Neural cell (in vitro differentiated cells): ENCODE results near the gene DNASE1L2. TPM values are rescaled to one million over a fixed set of nuclear protein-coding genes. Genes with fewer than 3 reads are reported as not detected.

Experiments
- H2AFZ ChIP-seq: fragments of 200-600, 300-800 bp; sonication (generic), shearing (Covaris generic); 2 replicates; pipeline ENCODE4 v1.6.0; 2014; ENCODE audit warnings: low read depth, mild to moderate bottlenecking, antibody characterized with exemption, low read length, moderate library complexity
- H3F3A ChIP-seq: fragments of 200-600 bp; shearing (Covaris generic); 2 replicates; pipeline ENCODE4 v1.6.1; 2016; ENCODE audit warnings: mild to moderate bottlenecking, moderate library complexity, mixed read lengths, antibody characterized with exemption, low read length; ENCODE audit not compliant: insufficient read depth, poor library complexity, severe bottlenecking
- H3K27ac ChIP-seq: fragments of 200-600, 300-800 bp; sonication (generic), shearing (Covaris generic); 2 replicates; pipeline ENCODE4 v1.5.1; 2014; ENCODE audit warnings: mild to moderate bottlenecking, low read length, moderate library complexity
- H3K27me3 ChIP-seq: fragments of 300-800, 200-600 bp; sonication (generic), shearing (Covaris generic); 2 replicates; pipeline ENCODE4 v1.6.0; 2014; ENCODE audit warnings: mild to moderate bottlenecking, low read depth, low read length, moderate library complexity; ENCODE audit not compliant: insufficient read depth
- H3K36me3 ChIP-seq: fragments of 300-800, 200-600 bp; sonication (generic), shearing (Covaris generic); 2 replicates; pipeline ENCODE4 v1.5.1; 2014; ENCODE audit warnings: mild to moderate bottlenecking, antibody characterized with exemption, low read length, moderate library complexity; ENCODE audit not compliant: insufficient read depth
- H3K4me2 ChIP-seq: fragments of 300-800, 200-600 bp; sonication (generic), shearing (Covaris generic); 2 replicates; pipeline ENCODE4 v1.6.0; 2014; ENCODE audit warnings: mild to moderate bottlenecking, low read length
- H3K4me3 ChIP-seq: fragments of 300-800, 200-600 bp; sonication (generic), shearing (Covaris generic); 2 replicates; pipeline ENCODE4 v1.5.1; 2014; ENCODE audit warnings: mild to moderate bottlenecking, low read length, moderate library complexity
- H3K79me2 ChIP-seq: fragments of 200-600 bp; shearing (Covaris generic); replicated peaks from 2 replicates; pipeline ENCODE4 v1.6.0; 2014; ENCODE audit warnings: mild to moderate bottlenecking, low read length, moderate library complexity; ENCODE audit not compliant: insufficient read depth
- H3K9ac ChIP-seq: fragments of 300-800, 200-600 bp; sonication (generic), shearing (Covaris generic); 2 replicates; pipeline ENCODE4 v1.6.1; 2016; ENCODE audit warnings: mild to moderate bottlenecking, low read length, mixed read lengths
- H3K9me2 ChIP-seq: fragments of 200-600 bp; shearing (Covaris generic); 2 replicates; pipeline ENCODE4 v1.6.1; 2016; ENCODE audit warnings: mild to moderate bottlenecking, low read length, mixed read lengths; ENCODE audit not compliant: insufficient read depth
- H3K9me3 ChIP-seq: fragments of 200-600, 300-800 bp; sonication (generic), shearing (Covaris generic); 2 replicates; pipeline ENCODE4 v1.6.1; 2016; ENCODE audit warnings: mild to moderate bottlenecking, mixed run types, low read length, moderate library complexity, mixed read lengths
- H4K20me1 ChIP-seq: fragments of 200-600 bp; shearing (Covaris generic); 2 replicates; pipeline ENCODE4 v1.6.1; 2016; ENCODE audit warnings: mild to moderate bottlenecking, mixed run types; ENCODE audit not compliant: insufficient read depth
- CTCF ChIP-seq: fragments of 450-650 bp; IDR thresholded peaks from 2 replicates; pipeline ENCODE4 v1.5.1; 2014; ENCODE audit warnings: antibody characterized with exemption, mild to moderate bottlenecking, moderate library complexity; ENCODE audit not compliant: poor library complexity, severe bottlenecking
- EP300 ChIP-seq: fragments of 450-650 bp; conservative IDR thresholded peaks from 2 replicates; pipeline ENCODE4 v1.6.1; 2014; ENCODE audit warnings: antibody characterized with exemption, mild to moderate bottlenecking, moderate library complexity; ENCODE audit not compliant: poor library complexity, severe bottlenecking
- EZH2 ChIP-seq: fragments of 200-600, 300-800 bp; shearing (Covaris generic), sonication (generic); IDR thresholded peaks from 2 replicates; pipeline ENCODE4 v1.6.1; 2014; ENCODE audit warnings: antibody characterized with exemption, low read length, borderline replicate concordance, mild to moderate bottlenecking; ENCODE audit not compliant: insufficient read depth, poor library complexity, severe bottlenecking
- MXI1 ChIP-seq: fragments of 450-650 bp; conservative IDR thresholded peaks from 2 replicates; pipeline ENCODE4 v1.6.1; 2014; ENCODE audit warnings: antibody characterized with exemption, mild to moderate bottlenecking; ENCODE audit not compliant: poor library complexity, severe bottlenecking
- POLR2AphosphoS5 ChIP-seq: IDR thresholded peaks from 2 replicates; pipeline ENCODE4 v1.6.1; 2012
- RAD21 ChIP-seq: fragments of 450-650 bp; conservative IDR thresholded peaks from 2 replicates; pipeline ENCODE4 v1.6.1; 2014; ENCODE audit warnings: antibody characterized with exemption, mild to moderate bottlenecking, moderate library complexity
- REST ChIP-seq: IDR thresholded peaks from 2 replicates; pipeline ENCODE4 v1.6.1; 2012; ENCODE audit warnings: borderline replicate concordance
- SMC3 ChIP-seq: fragments of 450-650 bp; conservative IDR thresholded peaks from 2 replicates; pipeline ENCODE4 v1.6.1; 2014; ENCODE audit warnings: antibody characterized with exemption, mild to moderate bottlenecking, moderate library complexity; ENCODE audit not compliant: poor library complexity
- TAF1 ChIP-seq: IDR thresholded peaks from 2 replicates; pipeline ENCODE4 v1.6.1; 2012; ENCODE audit warnings: low read depth
- polyA plus RNA-seq: library from polyadenylated mRNA; depleted of rRNA; stranded (reverse); fragments of >200 nt; gene quantifications from 2 replicates; pipeline ENCODE4 v1.2.3, GENCODE V29; 2014

DNASE1L2 gene
- polyA plus RNA-seq, 1 donor from 2014 or later: 10.2 TPM

- peak; percentile 50 for TF ChIP-seq SMC3
- peak; percentile 95 for TF ChIP-seq TAF1
- TF ChIP-seq POLR2AphosphoS5: peak; percentile 97
- peak; percentile 67 for TF ChIP-seq EP300
- no peak for TF ChIP-seq RAD21
- TF ChIP-seq CTCF: no peak
- peak; percentile 88 for TF ChIP-seq MXI1
- TF ChIP-seq REST: peak; percentile 85
- TF ChIP-seq EZH2: no peak
- Histone ChIP-seq H3K4me2 (peak within 1 kb of the TSS; percentile 85), H3F3A (no peaks in the 10 kb centered on the region), H4K20me1 (no peaks in the 10 kb centered on the region), H3K4me3 (peak within 1 kb of the TSS; percentile 95), H3K27ac (peak within 1 kb of the TSS; percentile 64), H3K36me3 (no peaks in the 10 kb centered on the region), H3K9me2 (no peaks in the 10 kb centered on the region), H3K79me2 (peaks cover 26% of the 10 kb centered on the region), H3K27me3 (no peaks in the 10 kb centered on the region), H3K9me3 (no peaks in the 10 kb centered on the region), H3K9ac (peak within 1 kb of the TSS; percentile 84), H2AFZ (peak within 1 kb of the TSS; percentile 83)
These were observed 12.9 kb upstream of the DNASE1L2 start, which contains the start of gene E4F1 for GRCh38 chr16:2223221-2223941. TSS of gene E4F1 (plus strand) at chr16:2223591. CDS start at chr16:2223614, 23 bp downstream.

DNA sequence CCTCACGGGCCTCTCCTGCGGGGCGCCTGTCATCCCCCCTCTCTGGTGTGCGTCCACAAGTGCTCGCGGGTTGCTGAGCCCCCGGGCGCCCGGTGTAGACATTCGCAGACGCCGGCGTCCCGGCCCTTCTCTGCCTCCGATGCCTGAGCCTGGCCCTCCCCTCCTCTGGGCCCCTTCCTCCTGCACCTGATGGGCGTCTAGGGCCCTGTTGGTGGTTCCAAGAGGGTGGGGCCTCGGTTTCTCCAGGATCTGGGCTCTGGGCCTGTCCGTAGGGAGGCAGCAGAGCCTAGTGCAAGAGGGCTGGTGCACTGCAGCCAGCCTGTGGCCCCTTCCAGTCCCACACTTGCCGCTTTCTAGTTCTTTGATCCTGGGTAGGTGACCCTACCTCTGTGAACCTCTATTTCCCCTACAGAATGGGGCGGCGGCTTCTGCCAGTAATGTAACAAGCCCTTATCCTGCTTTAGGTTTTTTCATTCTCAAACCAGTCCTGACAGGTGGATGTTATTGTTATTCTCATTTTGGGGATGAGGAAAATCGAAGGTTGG lies 12.2 kb upstream of the DNASE1L2 start:
- Histone ChIP-seq H3K36me3 (no peaks in the 10 kb centered on the region), H3K79me2 (peaks cover 26% of the 10 kb centered on the region), H3F3A (no peaks in the 10 kb centered on the region), H3K4me3 (peak overlapping the region; percentile 95), H3K27me3 (no peaks in the 10 kb centered on the region), H4K20me1 (no peaks in the 10 kb centered on the region), H2AFZ (no peak overlapping the region), H3K27ac (peak overlapping the region; percentile 64), H3K9ac (peak overlapping the region; percentile 84), H3K9me3 (no peaks in the 10 kb centered on the region), H3K4me2 (peak overlapping the region; percentile 85), H3K9me2 (no peaks in the 10 kb centered on the region)
- no peak for TF ChIP-seq EZH2
- no peak for TF ChIP-seq TAF1
- peak; percentile 13 for TF ChIP-seq CTCF
